Stimulated activated CD8-positive, alpha-beta memory T cell treated with anti-CD3 and anti-CD28 coated beads, Interleukin-7, amount 100 ng/mL, for 4 hours (primary cell): ENCODE measurements around the gene INO80.
"Not testable (repeated sequence)": the region's sequence is repeated elsewhere in the genome, so short reads cannot be mapped to it uniquely, and the experiment has no call there.

Experiments used
- DNase-seq, 2 donors: peaks; one replicate each; pipeline ENCODE4 v3.0.0-alpha.2; 2020; ENCODE audit warnings: low read depth in 2 of 2

Gene INO80, protein sequence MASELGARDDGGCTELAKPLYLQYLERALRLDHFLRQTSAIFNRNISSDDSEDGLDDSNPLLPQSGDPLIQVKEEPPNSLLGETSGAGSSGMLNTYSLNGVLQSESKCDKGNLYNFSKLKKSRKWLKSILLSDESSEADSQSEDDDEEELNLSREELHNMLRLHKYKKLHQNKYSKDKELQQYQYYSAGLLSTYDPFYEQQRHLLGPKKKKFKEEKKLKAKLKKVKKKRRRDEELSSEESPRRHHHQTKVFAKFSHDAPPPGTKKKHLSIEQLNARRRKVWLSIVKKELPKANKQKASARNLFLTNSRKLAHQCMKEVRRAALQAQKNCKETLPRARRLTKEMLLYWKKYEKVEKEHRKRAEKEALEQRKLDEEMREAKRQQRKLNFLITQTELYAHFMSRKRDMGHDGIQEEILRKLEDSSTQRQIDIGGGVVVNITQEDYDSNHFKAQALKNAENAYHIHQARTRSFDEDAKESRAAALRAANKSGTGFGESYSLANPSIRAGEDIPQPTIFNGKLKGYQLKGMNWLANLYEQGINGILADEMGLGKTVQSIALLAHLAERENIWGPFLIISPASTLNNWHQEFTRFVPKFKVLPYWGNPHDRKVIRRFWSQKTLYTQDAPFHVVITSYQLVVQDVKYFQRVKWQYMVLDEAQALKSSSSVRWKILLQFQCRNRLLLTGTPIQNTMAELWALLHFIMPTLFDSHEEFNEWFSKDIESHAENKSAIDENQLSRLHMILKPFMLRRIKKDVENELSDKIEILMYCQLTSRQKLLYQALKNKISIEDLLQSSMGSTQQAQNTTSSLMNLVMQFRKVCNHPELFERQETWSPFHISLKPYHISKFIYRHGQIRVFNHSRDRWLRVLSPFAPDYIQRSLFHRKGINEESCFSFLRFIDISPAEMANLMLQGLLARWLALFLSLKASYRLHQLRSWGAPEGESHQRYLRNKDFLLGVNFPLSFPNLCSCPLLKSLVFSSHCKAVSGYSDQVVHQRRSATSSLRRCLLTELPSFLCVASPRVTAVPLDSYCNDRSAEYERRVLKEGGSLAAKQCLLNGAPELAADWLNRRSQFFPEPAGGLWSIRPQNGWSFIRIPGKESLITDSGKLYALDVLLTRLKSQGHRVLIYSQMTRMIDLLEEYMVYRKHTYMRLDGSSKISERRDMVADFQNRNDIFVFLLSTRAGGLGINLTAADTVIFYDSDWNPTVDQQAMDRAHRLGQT (N-terminal part only)

DNA sequence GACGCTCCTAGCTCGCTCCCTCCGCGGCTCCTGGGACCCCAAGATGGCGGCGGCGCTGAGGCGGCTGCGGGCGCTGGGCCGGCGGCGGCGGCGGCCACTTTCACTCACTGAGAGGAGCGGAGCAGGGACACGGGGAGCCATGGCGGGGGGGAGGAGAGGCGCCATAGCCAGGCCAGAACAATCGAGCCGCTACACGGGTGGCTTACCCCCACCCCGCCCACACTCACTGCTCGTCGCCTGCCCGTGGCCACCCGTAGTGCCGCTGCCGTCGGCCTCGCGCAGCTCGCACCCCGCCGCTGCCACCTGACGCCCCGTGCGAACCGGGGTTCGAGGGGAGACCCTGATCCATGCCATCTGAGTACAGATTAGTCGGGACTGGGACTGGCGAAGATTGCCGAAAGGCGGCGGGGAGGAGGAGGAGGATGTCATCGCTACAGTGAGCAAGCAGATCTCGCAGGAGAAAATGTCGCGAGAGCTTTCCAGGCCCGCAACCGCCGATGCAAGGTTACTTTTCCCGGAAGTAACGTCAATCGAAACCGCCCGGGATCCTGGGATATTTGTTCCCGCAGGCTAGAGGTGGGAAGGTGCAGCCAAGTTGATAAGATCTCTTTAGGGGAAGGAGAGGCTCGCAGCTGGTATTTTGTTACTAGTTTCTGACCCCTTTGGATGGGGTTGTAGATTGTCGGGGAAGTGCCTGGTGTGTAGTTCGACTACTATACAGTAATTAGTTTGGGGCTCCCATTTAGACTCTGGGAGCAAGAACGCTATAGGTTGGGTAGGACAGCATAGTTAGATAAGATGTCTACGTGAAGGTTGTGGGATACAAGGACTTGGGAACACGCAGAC, at the start of gene INO80:
TSS of gene INO80 (minus strand) at position 165 of the 846 bp plus-strand sequence. CDS start 19,970 bp downstream, outside the sequence.
- DNase-seq = peak; percentile 94 to 96

DNA sequence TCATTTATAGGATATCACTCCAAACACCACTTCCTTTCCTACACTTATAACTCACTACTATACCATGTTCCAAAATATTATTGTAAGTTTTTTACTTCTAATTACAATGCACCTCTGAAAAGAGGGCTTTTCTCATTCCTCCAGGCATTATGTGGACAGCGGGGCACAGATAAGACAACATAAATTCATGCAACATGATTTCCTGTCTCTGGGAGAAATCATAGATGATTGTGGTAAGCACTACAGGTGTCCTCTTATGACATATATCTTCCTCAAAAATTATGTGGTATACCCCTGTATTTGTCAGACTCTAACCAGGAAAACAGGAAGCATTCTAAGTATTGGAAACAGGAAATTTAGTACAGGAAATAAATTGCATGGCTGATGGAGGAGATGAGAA, 45.7 kb upstream of the INO80 start:
- no peak for DNase-seq

DNA sequence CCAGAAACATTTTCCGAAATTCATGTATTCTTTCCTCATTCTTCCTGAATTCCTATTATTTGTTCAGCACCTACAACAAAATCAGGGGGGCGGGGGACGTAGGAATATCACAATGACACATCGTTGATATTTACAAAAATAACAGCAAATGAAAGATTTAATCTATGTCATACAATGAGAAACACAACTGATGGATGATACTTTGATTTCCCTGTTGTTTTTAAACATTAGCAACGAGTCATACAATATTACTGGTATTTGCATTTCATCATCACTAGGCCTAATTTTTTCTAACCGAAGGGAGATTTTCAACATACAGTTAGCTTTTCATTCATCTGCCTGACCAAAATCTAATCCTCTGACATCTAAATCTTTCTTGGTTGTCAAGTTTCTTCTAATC, 45.3 kb upstream of the INO80 start:
- DNase-seq = no peak

DNA sequence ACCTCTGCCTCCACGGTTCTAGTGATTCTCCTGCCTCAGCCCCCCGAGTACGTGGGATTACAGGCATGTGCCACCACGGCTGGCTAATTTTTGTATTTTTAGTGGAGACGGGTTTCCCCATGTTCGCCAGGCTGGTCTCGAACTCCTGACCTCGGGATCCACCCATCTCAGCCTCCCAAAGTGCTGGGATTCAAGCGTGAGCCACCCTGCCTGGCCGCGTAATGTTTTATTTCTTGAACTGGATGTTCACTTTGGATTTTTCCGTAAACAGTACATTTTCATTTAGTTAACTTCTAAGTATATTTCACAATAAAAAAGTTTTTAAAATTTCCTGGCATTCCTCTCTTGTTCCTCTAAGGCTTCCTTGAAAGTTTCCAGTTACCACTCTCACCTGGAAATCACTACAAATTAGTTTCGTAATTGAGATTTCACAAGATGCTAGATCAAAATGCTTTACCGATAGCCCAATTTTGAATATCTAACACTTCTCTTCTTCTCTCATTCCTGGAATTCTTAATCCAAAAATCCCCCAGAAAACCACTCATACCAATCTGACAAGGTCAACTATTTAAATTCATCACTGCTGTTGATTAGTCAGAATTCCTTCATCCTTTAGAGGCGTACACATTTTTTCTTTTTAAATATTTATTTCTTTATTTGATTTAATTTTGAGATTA, 44.7 kb upstream of the INO80 start:
- no peak for DNase-seq

DNA sequence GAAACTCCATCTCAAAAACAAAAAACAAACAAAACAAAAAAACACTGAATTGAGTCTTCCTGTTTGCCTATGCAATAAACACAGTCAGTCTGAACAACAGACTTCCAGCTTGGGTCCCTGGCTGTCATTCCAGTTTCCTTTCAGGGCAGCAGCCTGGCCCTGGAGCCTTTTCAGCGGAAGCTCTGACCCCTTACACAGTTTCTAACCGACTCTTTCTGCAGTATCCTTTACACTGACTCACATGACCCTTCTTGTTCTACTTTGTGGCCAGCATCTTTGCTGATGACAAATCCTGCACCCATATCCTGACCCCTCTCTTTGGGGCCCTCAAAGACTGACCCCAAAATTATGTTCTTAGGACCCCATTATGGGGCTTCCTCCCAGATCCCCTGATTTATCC, 38.3 kb upstream of the INO80 start:
- no peak for DNase-seq

DNA sequence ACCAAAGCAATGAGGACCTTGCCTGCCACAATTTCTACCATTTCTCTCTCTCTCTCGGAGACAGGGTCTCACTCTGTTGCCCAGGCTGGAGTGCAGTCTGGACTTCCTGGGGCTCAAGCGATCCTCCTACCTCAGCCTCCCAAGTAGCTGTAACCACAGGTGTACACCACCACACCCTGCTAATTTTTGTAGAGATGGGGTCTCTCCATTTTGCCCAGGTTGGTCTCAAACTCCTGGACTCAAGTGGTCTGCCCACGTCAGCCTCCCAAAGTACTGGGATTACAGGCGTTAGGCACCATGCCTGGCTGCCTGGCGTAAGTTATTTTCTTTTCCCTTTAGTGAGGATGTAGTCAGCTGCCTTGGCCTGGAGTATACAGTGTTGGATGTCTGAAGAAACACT, 37.7 kb upstream of the INO80 start:
- DNase-seq = no peak

DNA sequence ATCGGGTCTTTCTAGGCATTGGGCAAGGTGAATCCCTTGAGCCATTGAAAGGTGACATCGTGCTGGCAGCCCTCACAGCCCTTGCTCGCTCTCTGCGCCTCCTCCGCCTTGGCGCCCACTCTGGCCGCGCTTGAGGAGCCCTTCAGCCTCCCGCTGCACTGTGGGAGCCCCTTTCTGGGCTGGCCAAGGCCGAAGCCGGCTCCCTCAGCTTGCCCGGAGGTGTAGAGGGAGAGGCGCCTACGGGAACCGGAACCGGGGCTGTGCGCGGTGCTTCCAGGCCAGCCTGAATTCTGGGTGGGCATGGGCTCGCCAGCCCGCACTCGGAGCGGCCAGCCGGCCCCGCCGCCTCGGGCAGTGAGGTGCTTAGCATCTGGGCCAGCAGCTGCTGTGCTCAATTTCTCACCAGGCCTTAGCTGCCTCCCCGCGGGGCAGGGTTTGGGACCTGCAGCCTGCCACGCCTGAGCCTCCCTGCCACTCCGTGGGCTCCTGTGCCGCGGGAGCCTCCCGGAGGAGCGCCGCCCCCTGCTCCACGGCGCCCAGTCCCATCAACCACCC, 35.4 kb upstream of the INO80 start:
- DNase-seq = no peak

DNA sequence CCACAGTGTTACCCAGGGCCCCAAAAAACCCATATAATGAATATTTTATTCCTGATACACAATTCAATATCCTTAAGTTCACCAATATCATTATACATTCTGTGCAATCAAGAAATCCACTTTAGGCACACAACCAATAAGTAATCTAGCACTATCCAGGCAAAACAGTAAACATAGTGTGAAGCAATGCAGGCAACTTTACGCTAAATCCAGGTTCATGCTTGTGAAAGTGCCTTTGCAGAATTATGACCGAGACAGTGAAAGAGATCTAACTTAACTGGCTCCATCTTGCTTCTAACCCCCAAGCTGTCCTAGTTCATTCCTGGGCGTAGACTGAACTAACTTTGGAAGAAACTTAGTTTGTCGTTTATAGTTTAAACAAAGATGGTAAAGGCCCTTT, 34.2 kb upstream of the INO80 start:
- no peak for DNase-seq

DNA sequence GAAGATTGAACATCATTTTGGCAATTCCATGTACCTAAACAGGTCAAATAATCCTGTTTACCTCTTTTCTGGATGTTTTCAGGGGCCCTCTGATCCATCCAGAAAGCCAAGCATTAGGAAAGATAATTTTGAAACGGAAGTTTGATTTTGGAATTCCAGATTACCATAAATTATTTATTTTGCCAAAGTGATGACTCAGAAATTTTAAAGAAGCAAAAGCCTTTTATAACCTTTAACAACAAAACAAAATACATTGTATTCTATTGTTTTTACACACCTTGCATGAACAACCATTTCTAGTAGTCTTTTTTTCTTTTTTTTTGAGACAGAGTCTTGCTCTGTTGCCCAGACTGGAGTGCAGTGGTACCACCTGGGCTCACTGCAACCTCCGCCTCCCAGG, 32.0 kb upstream of the INO80 start:
- DNase-seq = no peak

DNA sequence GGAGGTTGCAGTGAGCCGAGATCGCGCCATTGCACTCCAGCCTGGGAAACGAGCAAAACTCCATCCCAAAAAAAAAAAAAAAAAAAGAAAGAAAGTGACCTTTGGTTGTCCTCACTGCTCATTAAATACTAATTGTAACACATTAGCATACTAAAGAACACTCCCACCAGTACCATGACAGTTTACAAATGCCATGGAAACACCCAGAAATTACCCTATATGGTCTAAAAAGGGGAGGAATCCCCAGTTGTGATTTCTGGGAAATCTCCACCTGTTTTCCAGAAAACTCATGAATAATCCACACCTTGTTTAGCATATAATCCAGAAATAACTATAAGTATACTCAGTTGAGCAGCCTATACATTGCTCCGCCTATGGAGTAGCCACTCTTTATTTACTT, 23.5 kb upstream of the INO80 start:
- no peak for DNase-seq

DNA sequence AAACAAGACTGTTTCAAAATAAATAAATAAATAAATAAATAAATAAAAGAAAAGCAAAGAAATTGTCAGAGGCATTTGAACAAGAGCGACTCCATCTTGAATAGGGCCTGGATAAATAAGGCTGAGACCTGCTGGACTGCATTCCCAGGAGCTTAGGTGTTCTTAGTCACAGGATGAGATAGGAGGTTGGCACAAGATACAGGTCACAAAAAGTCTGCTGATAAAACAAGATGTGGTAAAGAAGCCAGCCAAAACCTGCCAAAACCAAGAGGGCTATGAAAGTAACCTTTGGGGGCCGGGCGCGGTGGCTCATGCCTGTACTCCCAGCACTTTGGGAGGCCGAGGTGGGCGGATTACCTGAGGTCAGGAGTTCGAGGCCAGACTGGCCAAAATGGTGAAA, 23.0 kb upstream of the INO80 start:
- not testable (repeated sequence) for DNase-seq

DNA sequence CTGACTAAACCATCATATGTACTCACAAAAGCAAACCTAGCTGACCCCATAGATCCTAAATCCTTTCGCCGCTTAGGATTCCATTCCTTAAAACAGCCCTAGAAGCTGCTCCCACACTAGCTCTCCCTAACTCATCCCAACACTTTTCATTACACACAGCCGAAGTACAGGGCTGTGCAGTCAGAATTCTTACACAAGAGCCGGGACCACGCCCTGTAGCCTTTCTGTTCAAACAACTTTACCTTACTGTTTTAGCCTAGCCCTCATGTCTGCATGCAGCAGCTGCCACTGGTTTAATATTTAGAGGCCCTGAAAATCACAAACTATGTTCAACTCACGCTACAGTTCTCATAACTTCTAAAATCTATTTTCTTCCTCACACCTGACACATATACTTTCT, 19.5 kb upstream of the INO80 start:
- not testable (repeated sequence) for DNase-seq

DNA sequence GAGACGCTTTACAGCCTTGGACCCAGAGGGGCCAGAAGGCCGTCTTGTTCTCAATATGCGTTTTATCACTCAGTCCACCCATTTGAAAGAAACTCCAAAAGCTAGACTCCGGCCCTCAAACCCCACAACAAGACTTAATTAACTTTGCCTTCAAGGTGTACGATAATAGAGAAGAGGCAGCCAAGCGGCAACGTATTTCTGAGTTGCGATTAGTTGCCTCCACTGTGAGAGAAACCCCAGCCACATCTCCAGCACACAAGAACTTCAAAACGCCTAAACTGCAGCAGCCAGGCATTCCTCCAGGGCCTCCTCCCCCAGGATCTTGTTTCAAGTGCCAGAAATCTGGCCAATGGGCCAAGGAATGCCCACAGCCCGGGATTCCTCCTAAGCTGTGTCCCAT, 17.4 kb upstream of the INO80 start:
- no peak for DNase-seq

DNA sequence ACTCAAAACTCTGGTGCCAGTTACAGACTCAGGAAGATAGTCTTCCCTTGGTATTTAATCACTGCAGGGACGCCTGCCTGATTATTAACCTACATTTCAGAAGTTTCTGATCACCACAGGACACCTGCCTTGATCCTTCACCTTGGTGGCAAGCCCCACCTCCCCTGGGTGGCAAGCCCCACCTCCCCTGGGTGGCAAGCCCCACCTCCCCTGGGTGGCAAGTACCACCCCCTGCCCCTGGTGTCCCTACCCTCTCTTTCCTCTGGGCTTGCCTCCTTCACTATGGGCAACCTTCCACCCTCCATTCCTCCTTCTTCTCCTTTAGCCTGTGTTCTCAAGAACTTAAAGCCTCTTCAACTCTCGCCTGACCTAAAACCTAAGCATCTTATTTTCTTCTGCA, 16.0 kb upstream of the INO80 start:
- not testable (repeated sequence) for DNase-seq

DNA sequence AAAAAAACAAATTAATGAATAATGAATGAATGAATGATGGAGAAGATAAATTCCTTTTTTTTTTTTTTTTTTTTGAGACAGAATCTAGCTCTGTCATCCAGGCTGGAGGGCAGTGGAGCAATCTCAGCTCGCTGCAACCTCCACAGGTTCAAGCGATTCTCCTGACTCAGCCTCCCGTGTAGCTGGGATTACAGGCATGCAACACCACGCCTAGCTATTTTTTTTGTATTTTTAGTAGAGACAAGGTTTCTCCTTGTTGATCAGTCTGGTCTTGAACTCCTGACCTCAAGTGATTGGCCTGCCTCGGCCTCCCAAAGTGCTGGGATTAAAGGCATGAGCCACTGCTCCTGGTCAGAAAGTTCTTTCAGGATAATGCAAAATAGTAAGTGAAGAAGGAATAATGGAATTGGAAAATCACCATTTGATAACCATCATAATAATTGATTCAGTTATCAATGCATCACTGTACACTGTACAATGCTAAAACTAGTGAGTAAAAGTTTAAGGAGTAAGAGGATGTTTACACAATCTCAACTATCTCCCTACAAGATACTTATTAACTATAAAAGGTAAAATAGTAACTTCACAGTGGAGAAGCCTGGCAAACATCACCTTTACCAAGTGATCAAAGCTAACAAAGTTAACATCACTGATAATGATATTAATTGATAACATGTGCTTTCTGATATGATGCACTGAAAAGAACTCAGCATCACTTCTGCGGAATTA, 12.3 kb upstream of the INO80 start:
- no peak for DNase-seq

DNA sequence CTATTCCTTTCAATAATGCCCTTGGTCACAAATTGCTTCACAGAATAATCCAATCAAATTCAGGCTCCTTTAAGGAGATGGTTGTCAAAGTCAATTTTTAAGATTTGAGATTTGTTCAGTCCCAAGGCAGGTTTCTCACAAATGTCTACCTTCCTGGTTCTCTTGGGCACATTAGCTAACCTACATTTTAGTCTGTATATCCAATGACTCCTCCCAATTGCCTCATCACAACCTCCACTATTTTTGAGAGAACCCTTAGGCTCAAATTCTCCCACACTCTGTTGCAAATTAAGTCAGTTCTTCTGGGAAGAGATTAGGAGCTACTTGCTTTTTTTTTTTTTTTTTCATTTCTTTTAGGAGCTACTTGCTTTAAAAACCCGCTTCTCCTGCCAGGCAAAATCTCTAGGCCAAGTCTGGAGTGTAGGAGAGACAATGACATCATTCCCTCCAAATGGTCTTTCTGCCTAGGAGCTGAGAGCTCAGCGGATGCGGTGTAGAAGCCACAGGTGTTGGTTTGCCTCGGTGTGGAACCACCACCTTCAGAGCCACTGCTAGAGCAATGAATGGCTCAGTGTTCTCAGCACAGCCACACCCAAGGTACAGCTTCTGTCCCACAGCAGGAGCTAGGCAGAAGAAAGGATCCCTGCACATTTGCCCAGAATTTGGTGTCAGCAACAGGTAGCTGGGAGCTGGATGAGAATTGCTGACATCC, 10.0 kb upstream of the INO80 start:
- no peak for DNase-seq

DNA sequence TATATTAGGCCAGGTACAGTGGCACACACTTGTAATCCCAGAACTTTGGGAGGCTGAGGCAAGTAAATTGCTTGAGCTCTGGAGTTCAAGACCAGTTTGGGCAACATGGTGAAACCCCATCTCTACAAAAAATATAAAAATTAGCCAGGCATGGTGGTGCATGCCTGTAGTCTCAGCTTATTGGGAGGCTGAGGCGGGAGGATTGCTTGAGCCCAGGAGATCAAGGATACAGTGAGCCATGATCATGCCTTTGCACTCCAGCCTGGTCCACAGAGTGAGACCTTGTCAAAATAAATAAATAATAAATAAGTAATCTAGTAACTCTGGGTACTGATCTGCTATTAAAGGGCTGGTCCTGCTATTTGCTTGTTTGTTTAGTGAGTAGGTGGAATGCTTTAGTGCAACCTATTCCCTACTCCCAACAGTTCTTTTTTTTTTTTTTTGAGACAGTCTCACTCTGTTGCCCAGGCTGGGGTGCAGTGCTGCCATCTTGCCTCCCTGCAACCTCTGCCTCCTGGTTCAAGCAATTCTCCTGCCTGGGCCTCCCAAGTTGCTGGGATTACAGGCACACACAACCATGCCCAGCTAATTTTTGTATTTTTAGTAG, 9.1 kb upstream of the INO80 start:
- no peak for DNase-seq

DNA sequence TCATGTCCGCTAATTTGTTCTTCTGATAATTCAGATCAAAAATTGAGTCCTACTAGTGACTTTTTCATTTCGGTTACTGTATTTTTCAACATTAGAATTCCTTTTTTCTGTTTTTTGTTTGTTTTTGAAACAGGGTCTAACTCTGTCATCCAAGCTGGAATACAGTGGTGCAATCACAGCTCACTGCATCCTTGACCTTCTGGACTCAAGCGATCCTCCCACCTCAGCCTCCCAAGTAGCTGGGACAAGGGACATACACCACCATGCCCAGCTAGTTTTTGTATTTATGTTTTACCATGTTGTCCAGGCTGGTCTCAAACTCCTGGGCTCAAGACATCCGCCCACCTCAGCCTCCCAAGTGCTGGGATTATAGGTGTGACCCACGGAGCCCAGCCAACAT, 8.0 kb upstream of the INO80 start:
- DNase-seq = no peak

DNA sequence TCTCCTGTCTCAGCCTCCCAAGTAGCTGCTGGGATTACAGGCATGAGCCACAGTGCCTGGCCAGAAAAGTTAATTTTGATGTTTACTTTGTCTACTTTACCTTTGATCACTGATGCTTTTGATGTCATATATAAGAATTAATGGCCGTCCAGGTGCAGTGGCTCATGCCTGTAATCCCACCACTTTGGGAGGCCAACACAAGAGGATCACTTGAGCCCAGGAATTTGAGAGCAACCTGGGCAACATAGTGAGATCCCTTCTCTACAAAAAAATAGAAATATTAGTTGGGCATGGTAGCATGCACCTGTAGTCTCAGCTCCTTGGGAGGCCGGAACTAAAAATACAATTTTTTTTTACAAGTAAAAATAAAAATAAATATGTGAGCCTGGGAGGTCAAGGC, 6.8 kb upstream of the INO80 start:
- DNase-seq = no peak
